GM21367 (cell line): ENCODE results near the gene ZFYVE28.
"Not testable (repeated sequence)": the region's sequence is repeated elsewhere in the genome, so short reads cannot be mapped to it uniquely, and the experiment has no call there.

Source experiments
- ATAC-seq: cut with Tn5 transposase; IDR thresholded peaks from one replicate; pipeline ENCODE4 v1.9.1; 2021; ENCODE audit not compliant: unreplicated experiment

The ZFYVE28 gene

GRCh38 chr4:2393353-2394270 lies 24.8 kb downstream of the ZFYVE28 start:
- ATAC-seq: no peak

DNA sequence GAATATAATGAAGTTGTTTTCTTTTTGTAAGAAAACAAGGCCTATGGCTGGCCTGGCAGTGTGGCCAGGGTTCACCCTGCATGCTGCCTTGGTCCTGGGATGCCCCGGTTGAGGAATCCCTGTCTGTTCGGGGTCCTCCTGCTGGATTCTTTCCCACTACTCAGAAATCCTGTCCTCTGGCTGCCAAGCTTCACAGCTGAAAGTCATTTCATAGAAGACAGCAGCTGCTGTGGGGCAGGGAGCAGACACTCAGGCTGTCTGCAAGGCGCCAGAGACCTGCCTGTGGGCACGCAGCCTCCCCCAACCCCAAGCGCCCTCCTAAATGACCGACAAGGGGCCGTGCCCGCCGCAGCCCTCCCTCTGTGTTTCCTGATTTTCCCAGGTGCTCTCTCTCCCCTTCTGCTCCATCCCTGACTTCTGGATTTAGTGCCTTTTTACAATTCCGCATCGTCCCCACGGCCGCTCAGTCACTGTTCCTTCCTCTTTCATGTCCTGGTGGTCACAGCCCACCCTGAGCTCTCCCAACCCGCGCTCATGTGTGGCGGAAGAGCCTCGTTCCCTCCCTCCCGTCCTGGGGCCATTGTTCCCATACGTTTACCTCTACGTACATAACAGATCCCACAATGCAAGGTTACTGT lies 27.5 kb downstream of the ZFYVE28 start:
- ATAC-seq: no peak

GRCh38 chr4:2390146-2390545 lies 28.3 kb downstream of the ZFYVE28 start:
- no peak for ATAC-seq

- ATAC-seq: no peak
Measured at GRCh38 chr4:2389691-2390090, 28.8 kb downstream of the ZFYVE28 start.

- no peak for ATAC-seq
Measured at GRCh38 chr4:2388429-2389182, 29.8 kb downstream of the ZFYVE28 start.

DNA sequence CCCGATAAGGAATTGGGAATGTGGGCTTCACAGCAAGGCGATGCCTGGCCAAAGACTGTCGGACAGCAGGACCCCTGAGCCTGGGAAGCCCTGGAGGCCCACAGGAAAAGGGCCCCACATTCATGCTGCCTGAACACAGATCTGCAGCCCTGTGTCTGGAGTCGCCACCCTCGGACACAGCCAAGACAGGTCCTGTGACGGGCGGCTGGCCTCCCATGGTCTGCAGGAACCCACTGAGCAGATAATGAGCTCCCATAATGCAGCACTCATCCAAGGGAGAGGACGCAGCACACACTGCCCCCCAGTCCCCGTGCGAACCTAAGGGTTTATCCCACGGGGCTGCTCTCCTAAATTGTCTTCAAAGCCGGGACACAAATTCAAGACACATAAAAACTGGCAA lies 30.6 kb downstream of the ZFYVE28 start:
- ATAC-seq: no peak

DNA sequence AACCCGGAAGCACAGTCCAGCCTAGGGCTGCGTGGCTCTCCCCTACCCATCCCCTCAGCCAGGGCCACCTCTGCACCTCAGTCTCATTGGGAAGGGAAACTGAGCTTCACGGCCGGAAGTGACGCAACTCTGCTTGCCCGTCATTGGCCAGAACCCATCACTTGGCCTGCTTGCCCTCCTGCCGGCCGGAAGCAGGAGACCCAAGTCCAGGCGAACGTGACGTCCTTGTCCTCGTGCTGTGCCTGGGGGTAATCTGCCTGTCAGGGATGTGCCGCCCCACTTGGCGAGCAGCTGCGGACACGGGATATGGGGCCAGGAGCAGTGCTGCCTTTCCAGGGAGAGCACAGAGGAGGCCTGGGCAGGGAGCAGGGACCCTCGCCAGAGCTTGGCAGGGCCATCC lies 31.2 kb downstream of the ZFYVE28 start:
- ATAC-seq: no peak

DNA sequence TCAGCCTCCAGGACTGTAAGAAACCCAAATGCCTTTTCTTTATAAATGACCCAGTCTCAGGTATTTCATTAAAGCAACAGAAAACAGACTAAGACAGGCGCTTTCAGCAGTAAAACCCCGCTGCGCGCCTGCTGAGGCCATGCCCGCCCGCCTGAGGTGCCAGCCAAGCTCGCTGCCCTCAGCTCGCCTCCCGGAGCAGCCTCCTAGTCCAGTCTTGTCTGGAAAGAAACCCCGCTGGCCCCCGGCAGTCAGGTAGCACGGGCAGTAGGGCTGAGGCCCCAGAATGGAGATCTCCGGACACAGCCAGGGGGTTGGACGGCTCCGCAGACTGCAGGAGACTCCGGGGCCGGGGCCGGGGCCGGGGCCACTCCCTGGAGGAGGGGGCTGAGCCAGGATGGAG lies 31.7 kb downstream of the ZFYVE28 start:
- no peak for ATAC-seq

- ATAC-seq: no peak
Measured at GRCh38 chr4:2385516-2385915, 32.9 kb downstream of the ZFYVE28 start.

- ATAC-seq: no peak
Measured at GRCh38 chr4:2384245-2384644, 34.2 kb downstream of the ZFYVE28 start.

DNA sequence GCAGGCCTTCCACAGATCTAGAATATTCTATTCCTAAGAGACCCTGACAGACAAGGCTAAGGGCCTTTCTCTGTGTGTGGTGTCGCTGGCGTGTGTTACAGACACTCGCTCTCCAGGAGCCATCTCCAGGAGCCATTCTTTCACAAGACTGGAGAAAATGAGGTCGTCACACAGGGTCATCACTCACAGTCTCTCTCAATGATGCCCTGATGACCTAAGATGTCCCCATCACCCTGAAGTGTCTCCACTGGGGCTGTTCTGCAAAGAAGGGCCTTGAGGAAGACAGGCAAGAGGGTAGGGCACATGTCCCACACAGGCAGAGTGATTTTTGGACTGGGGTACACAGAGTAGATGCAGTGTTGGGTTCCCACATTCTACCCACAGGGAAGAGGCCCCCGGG lies 34.7 kb downstream of the ZFYVE28 start:
- no peak for ATAC-seq

- not testable (repeated sequence) for ATAC-seq
Measured at GRCh38 chr4:2383220-2383631, 35.2 kb downstream of the ZFYVE28 start.

DNA sequence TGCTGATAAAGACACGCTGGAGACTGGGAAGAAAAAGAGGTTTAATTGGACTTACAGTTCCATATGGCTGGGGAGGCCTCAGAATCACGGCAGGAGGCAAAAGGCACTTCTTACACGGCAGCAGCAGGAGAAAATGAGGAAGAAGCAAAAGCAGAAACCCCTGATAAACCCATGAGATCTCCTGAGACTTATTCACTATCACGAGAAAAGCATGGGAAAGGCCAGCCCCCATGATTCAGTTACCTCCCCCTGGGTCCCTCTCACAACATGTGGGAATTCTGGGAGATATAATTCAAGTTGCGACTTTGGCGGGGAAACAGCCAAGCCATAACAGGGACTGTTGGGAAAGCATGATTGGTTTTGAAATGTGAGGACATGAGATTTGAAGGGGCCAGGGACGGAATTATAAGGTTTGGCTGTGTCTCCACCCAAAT lies 35.7 kb downstream of the ZFYVE28 start:
- ATAC-seq: not testable (repeated sequence)

DNA sequence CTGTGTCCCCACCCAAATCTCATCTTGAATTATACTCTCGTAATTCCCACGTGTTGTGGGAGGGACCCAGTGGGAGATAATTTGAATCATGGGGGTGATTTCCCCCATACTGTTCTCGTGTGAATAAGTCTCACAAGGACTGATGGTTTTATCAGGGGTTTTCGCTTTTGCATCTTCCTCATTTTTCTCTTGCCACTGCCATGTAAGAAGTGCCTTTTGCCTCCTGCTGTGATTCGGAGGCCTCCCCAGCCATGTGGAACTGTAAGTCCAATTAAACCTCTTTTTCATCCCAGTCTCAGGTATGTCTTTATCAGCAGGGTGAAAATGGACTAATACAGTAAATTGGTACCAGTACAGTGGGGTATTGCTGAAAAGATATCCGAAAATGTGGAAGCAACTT lies 37.9 kb downstream of the ZFYVE28 start:
- ATAC-seq: not testable (repeated sequence)

DNA sequence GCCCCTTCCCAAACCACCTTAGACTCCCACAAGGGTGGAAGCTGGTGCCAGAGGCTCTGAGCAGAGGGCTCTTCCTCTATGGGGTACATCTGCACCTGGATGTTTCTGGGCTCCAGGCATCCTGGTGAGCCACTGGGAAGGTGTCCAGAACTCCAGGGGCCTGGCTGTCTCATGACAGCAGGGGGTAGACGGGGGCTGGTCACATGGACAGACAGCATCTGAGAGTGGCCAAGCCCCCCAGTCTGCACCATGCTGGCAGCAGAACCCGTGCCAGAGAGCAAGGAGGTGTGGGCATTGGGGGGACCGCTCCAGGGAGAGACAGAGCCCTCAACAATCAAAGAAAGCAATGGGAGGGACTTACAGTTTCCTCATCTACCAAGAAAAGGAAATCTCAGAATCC lies 39.5 kb downstream of the ZFYVE28 start:
- no peak for ATAC-seq

DNA sequence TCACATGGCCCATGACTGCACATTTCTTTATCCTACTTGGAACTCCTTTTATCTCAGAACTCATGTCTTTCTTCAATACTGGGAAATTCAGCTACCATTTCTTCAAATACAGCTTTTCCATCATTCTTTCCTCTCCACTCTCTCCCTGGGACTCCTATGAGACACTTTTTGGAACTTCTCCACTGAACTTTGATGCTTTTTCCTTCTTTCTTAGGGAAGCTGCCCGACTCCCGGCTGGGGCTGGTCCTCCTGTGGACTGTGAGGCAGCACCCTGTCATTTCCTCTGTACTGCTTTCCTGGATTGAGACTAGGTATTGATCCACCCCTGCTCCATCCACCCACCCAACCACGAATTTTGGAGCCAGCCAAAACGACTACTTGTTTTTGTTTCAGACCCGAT lies 40.0 kb downstream of the ZFYVE28 start:
- no peak for ATAC-seq

- no peak for ATAC-seq
Measured at GRCh38 chr4:2377241-2377640, 41.2 kb downstream of the ZFYVE28 start.

GRCh38 chr4:2375427-2375826 lies 43.0 kb downstream of the ZFYVE28 start:
- no peak for ATAC-seq

DNA sequence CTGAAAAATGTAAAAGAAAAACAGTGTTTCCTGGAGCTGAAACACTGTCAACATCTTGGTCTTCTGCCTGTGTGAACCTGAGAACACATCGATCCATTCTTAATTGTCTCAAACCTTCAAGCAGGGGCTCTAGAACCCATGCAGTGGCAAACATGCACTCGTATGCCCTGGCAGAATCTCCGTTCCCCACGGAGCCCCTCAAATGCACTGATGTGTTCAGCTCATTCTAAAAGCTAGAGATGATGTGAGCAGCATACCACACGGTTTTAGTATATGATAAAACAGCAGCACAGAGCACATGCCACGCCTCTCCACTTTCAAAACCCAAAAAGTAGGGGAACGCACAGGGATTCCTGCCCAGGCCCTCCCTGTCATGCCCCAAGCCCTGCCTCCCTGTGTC lies 44.9 kb downstream of the ZFYVE28 start:
- ATAC-seq: no peak

- ATAC-seq: no peak
Measured at GRCh38 chr4:2372488-2373030, 45.9 kb downstream of the ZFYVE28 start.

GRCh38 chr4:2371765-2372487 lies 46.5 kb downstream of the ZFYVE28 start:
- ATAC-seq: no peak
